Astrocyte (in vitro differentiated cells and primary cell): ENCODE results near the gene BBS9. TPM values are rescaled to one million over a fixed set of nuclear protein-coding genes. Genes with fewer than 3 reads are reported as not detected.
A peak's percentile ranks its signal among the peaks of the same experiment; 100 is the strongest.

Source experiments
- DNase-seq: peaks from one replicate; pipeline ENCODE4 v3.0.0-alpha.2; 2010; ENCODE audit warnings: low read depth
- FAIRE-seq: peaks from 2 replicates; lab custom pipeline; 2011; peaks lifted over from hg19 to GRCh38; lab: Jason Lieb, UNC
- H2AFZ ChIP-seq: 2 replicates; pipeline ENCODE4 v1.6.0; 2012; ENCODE audit warnings: low read depth, low read length, inconsistent platforms
- H3K27ac ChIP-seq: 2 replicates; pipeline ENCODE4 v1.5.1; 2011; ENCODE audit warnings: low read depth, low read length, inconsistent platforms
- H3K27me3 ChIP-seq: 2 replicates; pipeline ENCODE4 v1.6.0; 2011; ENCODE audit warnings: low read length, inconsistent platforms; ENCODE audit not compliant: insufficient read depth
- H3K36me3 ChIP-seq: 2 replicates; pipeline ENCODE4 v1.5.1; 2011; ENCODE audit warnings: low read length, inconsistent platforms; ENCODE audit not compliant: insufficient read depth
- H3K4me1 ChIP-seq: 2 replicates; pipeline ENCODE4 v1.5.1; 2011; ENCODE audit warnings: low read length, inconsistent platforms; ENCODE audit not compliant: insufficient read depth
- H3K4me2 ChIP-seq: 2 replicates; pipeline ENCODE4 v1.6.0; 2012; ENCODE audit warnings: low read length, inconsistent platforms
- H3K4me3 ChIP-seq: 2 replicates; pipeline ENCODE4 v1.5.1; 2011; ENCODE audit warnings: low read depth, mild to moderate bottlenecking, low read length, inconsistent platforms; ENCODE audit not compliant: insufficient read depth
- H3K79me2 ChIP-seq: 2 replicates; pipeline ENCODE4 v1.6.0; 2012; ENCODE audit warnings: mild to moderate bottlenecking, low read length, inconsistent platforms; ENCODE audit not compliant: insufficient read depth
- H3K9ac ChIP-seq: 2 replicates; pipeline ENCODE4 v1.6.0; 2012; ENCODE audit warnings: mild to moderate bottlenecking, low read length, inconsistent platforms
- H3K9me3 ChIP-seq: 2 replicates; pipeline ENCODE4 v1.5.1; 2012; ENCODE audit warnings: low read depth, mild to moderate bottlenecking, low read length, inconsistent platforms; ENCODE audit not compliant: insufficient read depth
- H4K20me1 ChIP-seq: 2 replicates; pipeline ENCODE4 v1.6.0; 2012; ENCODE audit warnings: low read length, inconsistent platforms; ENCODE audit not compliant: insufficient read depth
- H3K27ac Mint-ChIP-seq: one replicate; pipeline ENCODE4 v1.8.0; 2021; ENCODE audit warnings: mild to moderate bottlenecking, mixed read lengths; ENCODE audit not compliant: unreplicated experiment
- H3K27me3 Mint-ChIP-seq: one replicate; pipeline ENCODE4 v1.8.0; 2021; ENCODE audit warnings: low read depth, mixed read lengths; ENCODE audit not compliant: unreplicated experiment
- H3K36me3 Mint-ChIP-seq: one replicate; pipeline ENCODE4 v1.8.0; 2021; ENCODE audit warnings: low read depth, mixed read lengths; ENCODE audit not compliant: unreplicated experiment
- H3K4me1 Mint-ChIP-seq: one replicate; pipeline ENCODE4 v1.8.0; 2021; ENCODE audit warnings: low read depth, mixed read lengths; ENCODE audit not compliant: unreplicated experiment
- H3K4me3 Mint-ChIP-seq: one replicate; pipeline ENCODE4 v1.8.0; 2021; ENCODE audit warnings: mild to moderate bottlenecking, moderate library complexity, mixed read lengths; ENCODE audit not compliant: unreplicated experiment
- H3K9me3 Mint-ChIP-seq: one replicate; pipeline ENCODE4 v1.8.0; 2021; ENCODE audit warnings: mild to moderate bottlenecking, mixed read lengths; ENCODE audit not compliant: unreplicated experiment
- CTCF ChIP-seq: IDR thresholded peaks from 2 replicates; pipeline ENCODE4 v1.5.1; 2011; ENCODE audit warnings: low read depth, mild to moderate bottlenecking, inconsistent platforms, low read length, moderate library complexity; ENCODE audit not compliant: insufficient read depth
- EZH2 ChIP-seq: IDR thresholded peaks from 2 replicates; pipeline ENCODE4 v1.6.1; 2012; ENCODE audit warnings: mild to moderate bottlenecking, low read length, inconsistent platforms; ENCODE audit not compliant: insufficient read depth
- total RNA-seq: library from RNA; stranded (reverse); gene quantifications from 2 replicates; pipeline ENCODE4 v1.2.1, GENCODE V29; 2021

The BBS9 gene
- total RNA-seq, 1 donor from 2014 or later = 25.1 TPM

- no peak overlapping the region for H3K27ac ChIP-seq
- Mint-ChIP-seq H3K4me1 (no peaks in the 10 kb centered on the region), H3K4me3 (no peak overlapping the region), H3K27me3 (no peaks in the 10 kb centered on the region), H3K36me3 (no peaks in the 10 kb centered on the region), H3K9me3 (no peaks in the 10 kb centered on the region), H3K27ac (no peak overlapping the region)
- no peak for FAIRE-seq
- no peaks in the 10 kb centered on the region for H3K36me3 ChIP-seq
- no peak overlapping the region for H3K9ac ChIP-seq
- H3K4me3 ChIP-seq = no peak overlapping the region
- H3K27me3 ChIP-seq = no peaks in the 10 kb centered on the region
- H3K4me1 ChIP-seq = no peaks in the 10 kb centered on the region
- no peak overlapping the region for H2AFZ ChIP-seq
- peak; percentile 43 for DNase-seq
- no peaks in the 10 kb centered on the region for H3K9me3 ChIP-seq
- no peaks in the 10 kb centered on the region for H4K20me1 ChIP-seq
- TF ChIP-seq EZH2 (no peak), CTCF (no peak)
- H3K79me2 ChIP-seq = no peaks in the 10 kb centered on the region
- H3K4me2 ChIP-seq = no peak overlapping the region
Observed at GRCh38 chr7:33432821-33433220, 303.5 kb downstream of the BBS9 start.

- FAIRE-seq = peak; percentile 5
- H3K36me3 ChIP-seq = no peaks in the 10 kb centered on the region
- H3K4me1 Mint-ChIP-seq = no peaks in the 10 kb centered on the region
Observed at GRCh38 chr7:33433357-33433756, 304.0 kb downstream of the BBS9 start.

More at GRCh38 chr7:33433357-33433756, 304.0 kb downstream of the BBS9 start:
- H2AFZ ChIP-seq = no peak overlapping the region
- H3K4me1 ChIP-seq = no peaks in the 10 kb centered on the region
- no peak overlapping the region for H3K27ac Mint-ChIP-seq
- no peaks in the 10 kb centered on the region for H3K27me3 ChIP-seq
- H3K9me3 Mint-ChIP-seq = no peaks in the 10 kb centered on the region
- H3K79me2 ChIP-seq = no peaks in the 10 kb centered on the region
- no peak for TF ChIP-seq CTCF
- no peak for TF ChIP-seq EZH2
- no peak for DNase-seq
- H3K36me3 Mint-ChIP-seq = no peaks in the 10 kb centered on the region
- H3K4me3 Mint-ChIP-seq = no peak overlapping the region
- no peak overlapping the region for H3K4me3 ChIP-seq
- H3K9ac ChIP-seq = no peak overlapping the region
- H3K27me3 Mint-ChIP-seq = no peaks in the 10 kb centered on the region
- no peak overlapping the region for H3K4me2 ChIP-seq
- H3K27ac ChIP-seq = no peak overlapping the region
- H3K9me3 ChIP-seq = no peaks in the 10 kb centered on the region
- no peaks in the 10 kb centered on the region for H4K20me1 ChIP-seq
